Nephron (organoid): ENCODE data around the gene SMAD7.

Source experiments
- H3K27ac Mint-ChIP-seq, 3 experiments: 2 replicates each; pipeline ENCODE4 v1.8.0; 2020; ENCODE audit warnings: mixed read lengths in 3 of 3, mild to moderate bottlenecking in 2 of 3, moderate library complexity in 1 of 3
- H3K27me3 Mint-ChIP-seq: 2 replicates; pipeline ENCODE4 v1.8.0; 2021; ENCODE audit warnings: low read depth, mild to moderate bottlenecking, moderate library complexity, mixed read lengths
- H3K36me3 Mint-ChIP-seq: 2 replicates; pipeline ENCODE4 v1.8.0; 2020; ENCODE audit warnings: low read depth, mixed read lengths
- H3K4me1 Mint-ChIP-seq: 2 replicates; pipeline ENCODE4 v1.8.0; 2020; ENCODE audit warnings: mixed read lengths
- H3K4me3 Mint-ChIP-seq, 3 experiments: 2 replicates each; pipeline ENCODE4 v1.8.0; 2020; ENCODE audit warnings: mild to moderate bottlenecking in 3 of 3, mixed read lengths in 3 of 3, moderate library complexity in 2 of 3
- H3K9me3 Mint-ChIP-seq: 2 replicates; pipeline ENCODE4 v1.8.0; 2020; ENCODE audit warnings: mixed read lengths
- TF ChIP-seq, protein P1 (sequence below), 3 experiments: fragments of 200-600 bp; sonication (generic); IDR thresholded peaks; one replicate each; pipeline ENCODE4 v1.5.0; 2021; ENCODE audit warnings: antibody characterized with exemption in 3 of 3; ENCODE audit not compliant: unreplicated experiment in 3 of 3

SMAD7 gene

DNA sequence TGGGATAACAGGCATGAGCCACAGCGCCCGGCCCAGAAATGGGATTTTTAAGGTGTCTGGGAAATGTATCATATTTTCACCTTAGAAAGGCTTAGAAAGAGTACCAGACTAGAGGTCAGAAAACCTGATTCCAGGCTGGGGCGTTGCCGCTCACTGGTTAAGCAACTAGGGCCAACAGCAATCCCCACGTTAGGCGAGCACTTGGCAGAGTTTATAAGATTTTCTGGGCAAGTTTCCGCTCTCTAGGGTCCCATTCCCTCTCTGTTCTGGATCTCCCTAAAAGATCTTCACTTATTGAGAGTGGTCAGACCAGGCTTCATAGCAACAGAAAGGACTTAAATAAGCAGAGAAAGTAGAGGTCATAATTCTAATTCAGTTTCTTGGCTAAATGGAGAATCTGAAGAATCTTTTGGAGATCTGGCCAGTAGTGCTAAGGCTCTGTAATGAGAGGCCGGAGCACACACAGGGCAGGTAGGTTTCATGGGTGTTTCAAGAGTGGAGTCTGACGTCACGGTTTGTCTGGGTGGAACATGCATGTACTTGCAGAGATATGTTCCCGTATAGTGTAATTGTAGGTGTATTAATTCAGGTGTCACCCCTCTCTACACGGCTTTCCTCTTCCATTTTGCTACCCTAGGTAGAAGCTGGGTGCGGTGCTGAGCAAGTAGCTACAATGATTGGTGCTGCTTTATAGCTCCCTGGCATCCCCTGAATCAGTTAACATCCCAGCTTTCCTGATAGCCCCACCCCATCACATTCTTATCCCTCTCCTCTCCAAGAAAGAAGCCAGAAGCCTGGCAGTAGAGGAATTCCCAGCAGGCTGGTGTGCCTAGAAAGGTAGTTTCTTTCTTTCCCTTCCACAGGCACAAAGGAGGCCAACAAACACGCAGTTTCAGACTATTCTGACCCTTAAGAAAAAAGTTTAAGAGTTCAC is 4.4 kb upstream of the SMAD7 start:
- peaks cover 12% of the 10 kb centered on the region for H3K27me3 Mint-ChIP-seq
- no peaks in the 10 kb centered on the region for H3K9me3 Mint-ChIP-seq
- TF ChIP-seq, protein P1, sequence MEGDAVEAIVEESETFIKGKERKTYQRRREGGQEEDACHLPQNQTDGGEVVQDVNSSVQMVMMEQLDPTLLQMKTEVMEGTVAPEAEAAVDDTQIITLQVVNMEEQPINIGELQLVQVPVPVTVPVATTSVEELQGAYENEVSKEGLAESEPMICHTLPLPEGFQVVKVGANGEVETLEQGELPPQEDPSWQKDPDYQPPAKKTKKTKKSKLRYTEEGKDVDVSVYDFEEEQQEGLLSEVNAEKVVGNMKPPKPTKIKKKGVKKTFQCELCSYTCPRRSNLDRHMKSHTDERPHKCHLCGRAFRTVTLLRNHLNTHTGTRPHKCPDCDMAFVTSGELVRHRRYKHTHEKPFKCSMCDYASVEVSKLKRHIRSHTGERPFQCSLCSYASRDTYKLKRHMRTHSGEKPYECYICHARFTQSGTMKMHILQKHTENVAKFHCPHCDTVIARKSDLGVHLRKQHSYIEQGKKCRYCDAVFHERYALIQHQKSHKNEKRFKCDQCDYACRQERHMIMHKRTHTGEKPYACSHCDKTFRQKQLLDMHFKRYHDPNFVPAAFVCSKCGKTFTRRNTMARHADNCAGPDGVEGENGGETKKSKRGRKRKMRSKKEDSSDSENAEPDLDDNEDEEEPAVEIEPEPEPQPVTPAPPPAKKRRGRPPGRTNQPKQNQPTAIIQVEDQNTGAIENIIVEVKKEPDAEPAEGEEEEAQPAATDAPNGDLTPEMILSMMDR (IDR thresholded peaks at IDR 0.05; ENCODE audit: unreplicated experiment in 3 of 3), result no peak
- peaks cover 4% of the 10 kb centered on the region for H3K36me3 Mint-ChIP-seq
- peak overlapping the region; percentile 24 to 63 (median 50) for H3K27ac Mint-ChIP-seq
- H3K4me1 Mint-ChIP-seq, result peaks cover 25% of the 10 kb centered on the region
- peak overlapping the region in 2 of 3 experiments; percentile 0 to 5 for H3K4me3 Mint-ChIP-seq

- H3K4me3 Mint-ChIP-seq, result peak overlapping the region; percentile 95 to 97 (median 97)
- peaks cover 27% of the 10 kb centered on the region for H3K4me1 Mint-ChIP-seq
- H3K27me3 Mint-ChIP-seq, result no peaks in the 10 kb centered on the region
- TF ChIP-seq, protein P1 (IDR thresholded peaks at IDR 0.05; ENCODE audit: unreplicated experiment in 3 of 3), result no peak
- peaks cover 18% of the 10 kb centered on the region for H3K36me3 Mint-ChIP-seq
- H3K9me3 Mint-ChIP-seq, result no peaks in the 10 kb centered on the region
- H3K27ac Mint-ChIP-seq, result peak overlapping the region; percentile 100
Measured at GRCh38 chr18:48953104-48953706, 2.4 kb upstream of the SMAD7 start.

GRCh38 chr18:48952287-48953103 is 1.7 kb upstream of the SMAD7 start:
- peak overlapping the region; percentile 95 to 97 (median 97) for H3K4me3 Mint-ChIP-seq
- H3K27ac Mint-ChIP-seq, result peak overlapping the region; percentile 100
- TF ChIP-seq, protein P1 (IDR thresholded peaks at IDR 0.05; ENCODE audit: unreplicated experiment in 3 of 3), result no peak
- H3K27me3 Mint-ChIP-seq, result no peaks in the 10 kb centered on the region
- no peaks in the 10 kb centered on the region for H3K9me3 Mint-ChIP-seq
- peaks cover 34% of the 10 kb centered on the region for H3K4me1 Mint-ChIP-seq
- H3K36me3 Mint-ChIP-seq, result peaks cover 26% of the 10 kb centered on the region

GRCh38 chr18:48951448-48952286 is 902 bp upstream of the SMAD7 start:
- TF ChIP-seq, protein P1 (IDR thresholded peaks at IDR 0.05; ENCODE audit: unreplicated experiment in 3 of 3), result peak; percentile 23 to 51 (median 26)
- H3K27ac Mint-ChIP-seq, result peak overlapping the region; percentile 100
- peaks cover 43% of the 10 kb centered on the region for H3K4me1 Mint-ChIP-seq
- H3K9me3 Mint-ChIP-seq, result no peaks in the 10 kb centered on the region
- H3K4me3 Mint-ChIP-seq, result peak overlapping the region; percentile 97 to 100 (median 99)
- peaks cover 32% of the 10 kb centered on the region for H3K36me3 Mint-ChIP-seq
- no peaks in the 10 kb centered on the region for H3K27me3 Mint-ChIP-seq
